Keratinocyte (primary cell): ENCODE measurements around the gene TEKT2. TPM values are rescaled to one million over a fixed set of nuclear protein-coding genes. Genes with fewer than 3 reads are reported as not detected.

Experiments
- DNase-seq: peaks from one replicate; pipeline ENCODE4 v3.0.0-alpha.2; 2011; ENCODE audit warnings: low read depth, missing footprints, low spot score
- FAIRE-seq: peaks from 2 replicates; lab custom pipeline; 2011; peaks lifted over from hg19 to GRCh38; lab: Jason Lieb, UNC
- H2AFZ ChIP-seq: 2 replicates; pipeline ENCODE4 v1.6.0; 2012; ENCODE audit warnings: low read length, control low read depth, inconsistent platforms; ENCODE audit not compliant: control insufficient read depth
- H3K27ac ChIP-seq: 2 replicates; pipeline ENCODE4 v1.5.1; 2011; ENCODE audit warnings: low read length; ENCODE audit not compliant: control insufficient read depth, insufficient read depth
- H3K27me3 ChIP-seq: 3 replicates; pipeline ENCODE4 v1.6.0; 2011; ENCODE audit warnings: low read length; ENCODE audit not compliant: control insufficient read depth, insufficient read depth; ENCODE audit errors: extremely low read depth
- H3K36me3 ChIP-seq, 2 experiments: 2 replicates in 1 of 2; 3 replicates in 1 of 2; pipeline ENCODE4 v1.5.1; 2011; ENCODE audit warnings: low read length in 2 of 2, mild to moderate bottlenecking in 1 of 2; ENCODE audit not compliant: control insufficient read depth in 2 of 2, insufficient read depth in 2 of 2; ENCODE audit errors: extremely low read depth in 1 of 2
- H3K4me1 ChIP-seq: 3 replicates; pipeline ENCODE4 v1.5.1; 2011; ENCODE audit warnings: low read length; ENCODE audit not compliant: control insufficient read depth, insufficient read depth; ENCODE audit errors: extremely low read depth
- H3K4me2 ChIP-seq: 3 replicates; pipeline ENCODE4 v1.6.0; 2011; ENCODE audit warnings: low read depth, low read length; ENCODE audit not compliant: control insufficient read depth, insufficient read depth; ENCODE audit errors: extremely low read depth
- H3K4me3 ChIP-seq, 3 experiments: fragments of 200-600 bp in 1 of 3; sonication (generic) in 1 of 3; 2 replicates in 2 of 3; 3 replicates in 1 of 3; pipeline ENCODE4 v1.5.1; 2011 to 2016; ENCODE audit warnings: low read length in 3 of 3, mild to moderate bottlenecking in 3 of 3, control low read depth in 2 of 3, inconsistent platforms in 1 of 3, low read depth in 1 of 3, mixed read lengths in 1 of 3, mixed run types in 1 of 3, moderate library complexity in 1 of 3; ENCODE audit not compliant: control insufficient read depth in 2 of 3, insufficient read depth in 2 of 3; ENCODE audit errors: extremely low read depth in 1 of 3
- H3K79me2 ChIP-seq: 2 replicates; pipeline ENCODE4 v1.6.0; 2012; ENCODE audit warnings: low read length; ENCODE audit not compliant: control insufficient read depth, insufficient read depth
- H3K9ac ChIP-seq: 3 replicates; pipeline ENCODE4 v1.6.0; 2011; ENCODE audit warnings: low read length; ENCODE audit not compliant: control insufficient read depth, insufficient read depth; ENCODE audit errors: extremely low read depth
- H3K9me1 ChIP-seq: 3 replicates; pipeline ENCODE4 v1.6.0; 2011; ENCODE audit warnings: low read length; ENCODE audit not compliant: control insufficient read depth, insufficient read depth; ENCODE audit errors: extremely low read depth
- H3K9me3 ChIP-seq: 2 replicates; pipeline ENCODE4 v1.5.1; 2012; ENCODE audit warnings: low read depth, low read length; ENCODE audit not compliant: control insufficient read depth
- H4K20me1 ChIP-seq: 3 replicates; pipeline ENCODE4 v1.6.0; 2011; ENCODE audit warnings: low read length; ENCODE audit not compliant: control insufficient read depth, insufficient read depth; ENCODE audit errors: extremely low read depth
- EZH2 ChIP-seq: IDR thresholded peaks from one replicate; pipeline ENCODE4 v1.6.1; 2012; ENCODE audit warnings: inconsistent platforms, mild to moderate bottlenecking, low read length, moderate library complexity
- dilution Hi-C: fragments of 300-500 bp; cut with MboI; formaldehyde crosslinking; loops from one replicate; pipeline ENCODE4 v1.7.0; 2020; ENCODE audit warnings: low sequenced_read_pairs; ENCODE audit not compliant: extremely low pct_ligation_motif_present
- polyA plus RNA-seq, 5 experiments: library from polyadenylated mRNA; depleted of rRNA in 3 of 5; stranded (reverse) in 3 of 5; stranded (forward) in 1 of 5; unstranded in 1 of 5; fragments of >200 nt; gene quantifications; 1 replicate in 1 of 5; 2 replicates in 3 of 5; 3 replicates in 1 of 5; pipeline versions ENCODE4 v1.2.1 to v1.2.3, GENCODE V29; 2011 to 2012; ENCODE audit warnings: missing spikeins in 2 of 5, low read depth in 1 of 5, low replicate concordance in 1 of 5
- TF ChIP-seq, protein P1 (sequence below), 3 experiments: IDR thresholded peaks in 1 of 3; conservative IDR thresholded peaks in 1 of 3; optimal IDR thresholded peaks in 1 of 3; 2 replicates in 2 of 3; 3 replicates in 1 of 3; pipeline versions ENCODE3 to v1.5.1; 2011; ENCODE audit warnings: low read length in 3 of 3, mild to moderate bottlenecking in 3 of 3, moderate library complexity in 2 of 3, control low read depth in 1 of 3, inconsistent platforms in 1 of 3; ENCODE audit not compliant: insufficient read depth in 2 of 3; ENCODE audit errors: extremely low read depth in 1 of 3

Gene TEKT2
- polyA plus RNA-seq, 1 donor (not counting 4 experiments of a cell fraction or from before 2014, with no cell fraction given) = 0.03 TPM

DNA sequence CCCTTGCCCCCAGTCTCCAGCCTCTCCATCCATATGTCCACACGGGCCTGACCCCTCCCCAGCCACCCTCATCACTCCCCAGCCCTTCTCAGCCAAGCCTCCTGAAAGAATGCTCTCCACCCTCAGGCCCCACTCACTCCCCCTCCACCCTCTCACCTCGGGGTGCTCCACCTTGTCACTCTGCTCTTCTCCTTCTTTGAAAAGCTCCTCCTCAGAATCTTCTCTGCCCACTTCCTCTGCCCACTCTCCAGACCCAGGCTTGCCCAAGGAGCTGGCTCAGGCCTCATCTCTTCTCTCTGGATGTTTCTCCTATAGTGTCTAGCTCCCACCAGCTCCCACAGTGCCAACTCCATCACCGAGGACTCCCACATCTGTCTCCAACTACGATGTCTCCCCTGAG lies 27.3 kb downstream of the TEKT2 start:
- Histone ChIP-seq H4K20me1 (no peaks in the 10 kb centered on the region), H3K9me1 (no peaks in the 10 kb centered on the region), H3K79me2 (no peaks in the 10 kb centered on the region), H3K4me2 (no peak overlapping the region), H2AFZ (no peak overlapping the region), H3K9me3 (no peaks in the 10 kb centered on the region), H3K27me3 (no peaks in the 10 kb centered on the region), H3K4me1 (peaks cover 14% of the 10 kb centered on the region), H3K27ac (no peak overlapping the region), H3K4me3 (no peak overlapping the region), H3K9ac (no peak overlapping the region), H3K36me3 (no peaks in the 10 kb centered on the region)
- FAIRE-seq (no peak), DNase-seq (no peak)
- no peak for TF ChIP-seq EZH2
- TF ChIP-seq, protein P1, sequence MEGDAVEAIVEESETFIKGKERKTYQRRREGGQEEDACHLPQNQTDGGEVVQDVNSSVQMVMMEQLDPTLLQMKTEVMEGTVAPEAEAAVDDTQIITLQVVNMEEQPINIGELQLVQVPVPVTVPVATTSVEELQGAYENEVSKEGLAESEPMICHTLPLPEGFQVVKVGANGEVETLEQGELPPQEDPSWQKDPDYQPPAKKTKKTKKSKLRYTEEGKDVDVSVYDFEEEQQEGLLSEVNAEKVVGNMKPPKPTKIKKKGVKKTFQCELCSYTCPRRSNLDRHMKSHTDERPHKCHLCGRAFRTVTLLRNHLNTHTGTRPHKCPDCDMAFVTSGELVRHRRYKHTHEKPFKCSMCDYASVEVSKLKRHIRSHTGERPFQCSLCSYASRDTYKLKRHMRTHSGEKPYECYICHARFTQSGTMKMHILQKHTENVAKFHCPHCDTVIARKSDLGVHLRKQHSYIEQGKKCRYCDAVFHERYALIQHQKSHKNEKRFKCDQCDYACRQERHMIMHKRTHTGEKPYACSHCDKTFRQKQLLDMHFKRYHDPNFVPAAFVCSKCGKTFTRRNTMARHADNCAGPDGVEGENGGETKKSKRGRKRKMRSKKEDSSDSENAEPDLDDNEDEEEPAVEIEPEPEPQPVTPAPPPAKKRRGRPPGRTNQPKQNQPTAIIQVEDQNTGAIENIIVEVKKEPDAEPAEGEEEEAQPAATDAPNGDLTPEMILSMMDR (optimal IDR thresholded peaks at IDR 0.05 in 1 of 3, IDR thresholded peaks at IDR 0.05 in 1 of 3, conservative IDR thresholded peaks at IDR 0.05 in 1 of 3; ENCODE audit: extremely low read depth in 1 of 3, insufficient read depth in 2 of 3, low read length in 3 of 3) = no peak
- dilution Hi-C loops = no loop called here

DNA sequence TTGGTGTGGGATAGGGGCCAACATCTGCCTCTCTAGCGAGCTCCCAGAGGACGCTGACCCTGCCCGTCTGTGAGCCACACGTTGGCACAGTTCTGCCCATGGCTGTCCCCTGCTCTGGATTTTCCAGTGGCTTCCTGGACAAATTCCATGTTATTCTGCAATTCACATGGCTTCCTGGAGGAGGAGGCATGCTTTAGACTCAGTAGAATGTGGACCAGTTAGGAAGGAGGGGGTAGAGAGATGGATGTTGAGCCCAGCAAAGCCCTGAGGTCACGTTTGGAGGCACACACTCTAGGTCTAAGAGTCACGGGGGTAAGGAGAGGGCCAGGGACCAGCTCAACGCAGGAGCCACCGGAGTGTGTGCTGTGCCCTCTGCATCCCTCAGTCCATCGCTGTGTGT lies 28.9 kb downstream of the TEKT2 start:
- Histone ChIP-seq H3K4me1 (peaks cover 14% of the 10 kb centered on the region), H3K9me1 (no peaks in the 10 kb centered on the region), H3K9ac (no peak overlapping the region), H4K20me1 (no peaks in the 10 kb centered on the region), H3K79me2 (no peaks in the 10 kb centered on the region), H3K9me3 (no peaks in the 10 kb centered on the region), H3K36me3 (no peaks in the 10 kb centered on the region), H3K4me3 (no peak overlapping the region), H3K4me2 (no peak overlapping the region), H3K27ac (no peak overlapping the region), H2AFZ (no peak overlapping the region), H3K27me3 (no peaks in the 10 kb centered on the region)
- no peak for FAIRE-seq
- DNase-seq = no peak
- TF ChIP-seq EZH2 = no peak
- TF ChIP-seq, protein P1 (optimal IDR thresholded peaks at IDR 0.05 in 1 of 3, IDR thresholded peaks at IDR 0.05 in 1 of 3, conservative IDR thresholded peaks at IDR 0.05 in 1 of 3; ENCODE audit: extremely low read depth in 1 of 3, insufficient read depth in 2 of 3, low read length in 3 of 3) = no peak
- dilution Hi-C loops = no loop called here
